ENCODE data around the gene HTT. TPM values are rescaled to one million over a fixed set of nuclear protein-coding genes. Genes with fewer than 3 reads are reported as not detected.

The HTT gene
- total RNA-seq, 1 experiment from 2014 or later = 37.4 TPM

GRCh38 chr4:3074846-3075651 lies 568 bp downstream of the HTT start:
- Histone ChIP-seq H3K36me3 (ENCODE audit: control insufficient read depth in 1 of 2, insufficient read depth in 2 of 2, low read length in 2 of 2) (no peaks in the 10 kb centered on the region), H3K4me2 (ENCODE audit: low read length) (peak overlapping the region; percentile 97), H3K27me3 (ENCODE audit: insufficient read depth, low read length) (no peaks in the 10 kb centered on the region), H3K9ac (ENCODE audit: low read length) (peak overlapping the region; percentile 85), H4K20me1 (ENCODE audit: insufficient read depth) (0 out of 2 replicates have a peak, but pooled peaks cover 5% of the 10 kb centered on the region), H3K9me2 (ENCODE audit: insufficient read depth) (no peaks in the 10 kb centered on the region), H3K27ac (ENCODE audit: low read depth, low read length) (peak overlapping the region; percentile 83), H3K9me3 (ENCODE audit: control insufficient read depth in 1 of 2, insufficient read depth in 1 of 2, low read depth in 1 of 2, low read length in 2 of 2) (no peaks in the 10 kb centered on the region), H3K4me3 (replicated peaks in 1 of 2; ENCODE audit: low read depth in 1 of 2, low read length in 2 of 2) (peak overlapping the region; percentile 93 to 95), H3K4me1 (ENCODE audit: control insufficient read depth in 1 of 2, insufficient read depth in 2 of 2, low read length in 2 of 2) (peaks cover 12 to 18% of the 10 kb centered on the region in 2 experiments), H2AFZ (ENCODE audit: low read depth, low read length, poor library complexity, severe bottlenecking) (no peak overlapping the region), H3K79me2 (ENCODE audit: insufficient read depth, low read length) (peaks cover 50% of the 10 kb centered on the region)
- ATAC-seq (peak; percentile 26), DNase-seq (ENCODE audit: low read depth, low spot score) (peak; percentile 27)
- intact Hi-C loops (cut with micrococcal nuclease) = no loop called here
- ChIA-PET POLR2A (no interaction called here), RAD21 (ENCODE audit: low non-redundant PET in 1 of 2, low total read pairs in 2 of 2, uncharacterized antibody in 2 of 2, unreplicated experiment in 2 of 2) (no interaction called here), CTCF (no interaction called here)
- TF ChIP-seq YY1 (IDR thresholded peaks at IDR 0.05; ENCODE audit: extremely low read depth, insufficient replicate concordance, low read depth, low read length) (no peak), FOSL1 (IDR thresholded peaks at IDR 0.05; ENCODE audit: low read depth) (no peak), SP1 (IDR thresholded peaks at IDR 0.05; ENCODE audit: low read depth) (no peak), POLR2AphosphoS5 (IDR thresholded peaks at IDR 0.05; ENCODE audit: low read depth, low read length) (peak; percentile 34; the same call in 1 of the 2 replicates), ZFX (IDR thresholded peaks at IDR 0.05) (peak; percentile 64)
- TF ChIP-seq, protein P1, sequence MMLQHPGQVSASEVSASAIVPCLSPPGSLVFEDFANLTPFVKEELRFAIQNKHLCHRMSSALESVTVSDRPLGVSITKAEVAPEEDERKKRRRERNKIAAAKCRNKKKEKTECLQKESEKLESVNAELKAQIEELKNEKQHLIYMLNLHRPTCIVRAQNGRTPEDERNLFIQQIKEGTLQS (IDR thresholded peaks at IDR 0.05) = no peak
- BruUV-seq (replicated peaks) = no TSS peak

GRCh38 chr4:3075652-3075981 lies 1.1 kb downstream of the HTT start:
- H3K4me1 ChIP-seq (ENCODE audit: control insufficient read depth in 1 of 2, insufficient read depth in 2 of 2, low read length in 2 of 2) = peaks cover 12 to 18% of the 10 kb centered on the region in 2 experiments
- intact Hi-C loops (cut with micrococcal nuclease) = no loop called here
- BruUV-seq (replicated peaks) = no TSS peak
- peak overlapping the region; percentile 85 for H3K9ac ChIP-seq (ENCODE audit: low read length)
- POLR2A ChIA-PET = no interaction called here
- H3K9me2 ChIP-seq (ENCODE audit: insufficient read depth) = no peaks in the 10 kb centered on the region
- no peak overlapping the region for H3K27ac ChIP-seq (ENCODE audit: low read depth, low read length)
- H3K4me3 ChIP-seq (replicated peaks in 1 of 2; ENCODE audit: low read depth in 1 of 2, low read length in 2 of 2) = peak overlapping the region; percentile 93 to 95
- RAD21 ChIA-PET (ENCODE audit: low non-redundant PET in 1 of 2, low total read pairs in 2 of 2, uncharacterized antibody in 2 of 2, unreplicated experiment in 2 of 2) = no interaction called here
- H3K4me2 ChIP-seq (ENCODE audit: low read length) = peak overlapping the region; percentile 97
- H4K20me1 ChIP-seq (ENCODE audit: insufficient read depth) = 0 out of 2 replicates have a peak, but pooled peaks cover 5% of the 10 kb centered on the region
- no peak overlapping the region for H2AFZ ChIP-seq (ENCODE audit: low read depth, low read length, poor library complexity, severe bottlenecking)
- ATAC-seq (no peak), DNase-seq (ENCODE audit: low read depth, low spot score) (no peak)
- no peaks in the 10 kb centered on the region for H3K27me3 ChIP-seq (ENCODE audit: insufficient read depth, low read length)
- TF ChIP-seq, protein P2, sequence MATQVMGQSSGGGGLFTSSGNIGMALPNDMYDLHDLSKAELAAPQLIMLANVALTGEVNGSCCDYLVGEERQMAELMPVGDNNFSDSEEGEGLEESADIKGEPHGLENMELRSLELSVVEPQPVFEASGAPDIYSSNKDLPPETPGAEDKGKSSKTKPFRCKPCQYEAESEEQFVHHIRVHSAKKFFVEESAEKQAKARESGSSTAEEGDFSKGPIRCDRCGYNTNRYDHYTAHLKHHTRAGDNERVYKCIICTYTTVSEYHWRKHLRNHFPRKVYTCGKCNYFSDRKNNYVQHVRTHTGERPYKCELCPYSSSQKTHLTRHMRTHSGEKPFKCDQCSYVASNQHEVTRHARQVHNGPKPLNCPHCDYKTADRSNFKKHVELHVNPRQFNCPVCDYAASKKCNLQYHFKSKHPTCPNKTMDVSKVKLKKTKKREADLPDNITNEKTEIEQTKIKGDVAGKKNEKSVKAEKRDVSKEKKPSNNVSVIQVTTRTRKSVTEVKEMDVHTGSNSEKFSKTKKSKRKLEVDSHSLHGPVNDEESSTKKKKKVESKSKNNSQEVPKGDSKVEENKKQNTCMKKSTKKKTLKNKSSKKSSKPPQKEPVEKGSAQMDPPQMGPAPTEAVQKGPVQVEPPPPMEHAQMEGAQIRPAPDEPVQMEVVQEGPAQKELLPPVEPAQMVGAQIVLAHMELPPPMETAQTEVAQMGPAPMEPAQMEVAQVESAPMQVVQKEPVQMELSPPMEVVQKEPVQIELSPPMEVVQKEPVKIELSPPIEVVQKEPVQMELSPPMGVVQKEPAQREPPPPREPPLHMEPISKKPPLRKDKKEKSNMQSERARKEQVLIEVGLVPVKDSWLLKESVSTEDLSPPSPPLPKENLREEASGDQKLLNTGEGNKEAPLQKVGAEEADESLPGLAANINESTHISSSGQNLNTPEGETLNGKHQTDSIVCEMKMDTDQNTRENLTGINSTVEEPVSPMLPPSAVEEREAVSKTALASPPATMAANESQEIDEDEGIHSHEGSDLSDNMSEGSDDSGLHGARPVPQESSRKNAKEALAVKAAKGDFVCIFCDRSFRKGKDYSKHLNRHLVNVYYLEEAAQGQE (IDR thresholded peaks at IDR 0.05; ENCODE audit: low read depth) = no peak
- TF ChIP-seq SIN3A (IDR thresholded peaks at IDR 0.05; ENCODE audit: low read depth) (no peak), SP1 (IDR thresholded peaks at IDR 0.05; ENCODE audit: low read depth) (no peak), FOSL1 (IDR thresholded peaks at IDR 0.05; ENCODE audit: low read depth) (no peak), CBX3 (IDR thresholded peaks at IDR 0.05; ENCODE audit: low read depth) (no peak), SRF (IDR thresholded peaks at IDR 0.05; ENCODE audit: low read depth) (no peak), POLR2A (IDR thresholded peaks at IDR 0.05; ENCODE audit: borderline replicate concordance, extremely low read depth, insufficient read depth, insufficient read length) (no peak), TCF7L2 (IDR thresholded peaks at IDR 0.05; ENCODE audit: borderline replicate concordance, extremely low read depth, insufficient read depth, insufficient read length) (no peak), EZH2phosphoT487 (IDR thresholded peaks at IDR 0.05; ENCODE audit: borderline replicate concordance) (no peak), ELF1 (IDR thresholded peaks at IDR 0.05; ENCODE audit: borderline replicate concordance, low read depth) (no peak), ZFX (IDR thresholded peaks at IDR 0.05) (no peak)
- TF ChIP-seq, protein P1 (IDR thresholded peaks at IDR 0.05) = no peak
- CTCF ChIA-PET = no interaction called here
- H3K79me2 ChIP-seq (ENCODE audit: insufficient read depth, low read length) = peaks cover 55% of the 10 kb centered on the region
- no peaks in the 10 kb centered on the region for H3K36me3 ChIP-seq (ENCODE audit: control insufficient read depth in 1 of 2, insufficient read depth in 2 of 2, low read length in 2 of 2)
- no peaks in the 10 kb centered on the region for H3K9me3 ChIP-seq (ENCODE audit: control insufficient read depth in 1 of 2, insufficient read depth in 1 of 2, low read depth in 1 of 2, low read length in 2 of 2)
